ENCODE results near the gene CFDP1. TPM values are rescaled to one million over a fixed set of nuclear protein-coding genes. Genes with fewer than 3 reads are reported as not detected.

CFDP1 gene
- total and polyA plus RNA-seq, 2 of the 13 experiments (the other 11 are each of a cell fraction or from before 2014, with no cell fraction given) = 78.6 to 153 TPM

- no peak for TF ChIP-seq NFE2L1 (CRISPR knock-in tag; IDR thresholded peaks at IDR 0.05; ENCODE audit: borderline replicate concordance)
- peak; percentile 94 for TF ChIP-seq ZNF619 (CRISPR knock-in tag; IDR thresholded peaks at IDR 0.05)
- TF ChIP-seq, protein P1, sequence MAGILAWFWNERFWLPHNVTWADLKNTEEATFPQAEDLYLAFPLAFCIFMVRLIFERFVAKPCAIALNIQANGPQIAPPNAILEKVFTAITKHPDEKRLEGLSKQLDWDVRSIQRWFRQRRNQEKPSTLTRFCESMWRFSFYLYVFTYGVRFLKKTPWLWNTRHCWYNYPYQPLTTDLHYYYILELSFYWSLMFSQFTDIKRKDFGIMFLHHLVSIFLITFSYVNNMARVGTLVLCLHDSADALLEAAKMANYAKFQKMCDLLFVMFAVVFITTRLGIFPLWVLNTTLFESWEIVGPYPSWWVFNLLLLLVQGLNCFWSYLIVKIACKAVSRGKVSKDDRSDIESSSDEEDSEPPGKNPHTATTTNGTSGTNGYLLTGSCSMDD (CRISPR knock-in tag; IDR thresholded peaks at IDR 0.05) = no peak
- peak; percentile 94; the same call in 1 of the 2 replicates for TF ChIP-seq ZMAT3 (CRISPR knock-in tag; conservative IDR thresholded peaks at IDR 0.05)
- TF ChIP-seq PAX8 (CRISPR knock-in tag; IDR thresholded peaks at IDR 0.05; ENCODE audit: borderline replicate concordance) = no peak
- peak; percentile 80; the same call in 1 of the 2 replicates for TF ChIP-seq ZNF724P (CRISPR knock-in tag; IDR thresholded peaks at IDR 0.05; ENCODE audit: borderline replicate concordance)
- TF ChIP-seq SNAI1 (CRISPR knock-in tag; IDR thresholded peaks at IDR 0.05; ENCODE audit: borderline replicate concordance) = peak; percentile 96; the same call in 1 of the 2 replicates
- TF ChIP-seq HNRNPK (IDR thresholded peaks at IDR 0.05; ENCODE audit: low read depth, low read length, poor library complexity, severe bottlenecking) = peak; percentile 69
- peak; percentile 88 for TF ChIP-seq YEATS4 (CRISPR knock-in tag; IDR thresholded peaks at IDR 0.05; ENCODE audit: borderline replicate concordance)
- TF ChIP-seq STAG1 (CRISPR knock-in tag; IDR thresholded peaks at IDR 0.05) = peak; percentile 9; the same call in 1 of the 2 replicates
- no peak for TF ChIP-seq TEAD2 (CRISPR knock-in tag; IDR thresholded peaks at IDR 0.05)
- peak; percentile 51; the same call in 1 of the 2 replicates for TF ChIP-seq FOXO1 (CRISPR knock-in tag; IDR thresholded peaks at IDR 0.05)
- TF ChIP-seq ZNF761 (CRISPR knock-in tag; conservative IDR thresholded peaks at IDR 0.05) = peak; percentile 85
- peak; percentile 99 for TF ChIP-seq HDAC1 (CRISPR knock-in tag; IDR thresholded peaks at IDR 0.05)
- TF ChIP-seq, protein P2, sequence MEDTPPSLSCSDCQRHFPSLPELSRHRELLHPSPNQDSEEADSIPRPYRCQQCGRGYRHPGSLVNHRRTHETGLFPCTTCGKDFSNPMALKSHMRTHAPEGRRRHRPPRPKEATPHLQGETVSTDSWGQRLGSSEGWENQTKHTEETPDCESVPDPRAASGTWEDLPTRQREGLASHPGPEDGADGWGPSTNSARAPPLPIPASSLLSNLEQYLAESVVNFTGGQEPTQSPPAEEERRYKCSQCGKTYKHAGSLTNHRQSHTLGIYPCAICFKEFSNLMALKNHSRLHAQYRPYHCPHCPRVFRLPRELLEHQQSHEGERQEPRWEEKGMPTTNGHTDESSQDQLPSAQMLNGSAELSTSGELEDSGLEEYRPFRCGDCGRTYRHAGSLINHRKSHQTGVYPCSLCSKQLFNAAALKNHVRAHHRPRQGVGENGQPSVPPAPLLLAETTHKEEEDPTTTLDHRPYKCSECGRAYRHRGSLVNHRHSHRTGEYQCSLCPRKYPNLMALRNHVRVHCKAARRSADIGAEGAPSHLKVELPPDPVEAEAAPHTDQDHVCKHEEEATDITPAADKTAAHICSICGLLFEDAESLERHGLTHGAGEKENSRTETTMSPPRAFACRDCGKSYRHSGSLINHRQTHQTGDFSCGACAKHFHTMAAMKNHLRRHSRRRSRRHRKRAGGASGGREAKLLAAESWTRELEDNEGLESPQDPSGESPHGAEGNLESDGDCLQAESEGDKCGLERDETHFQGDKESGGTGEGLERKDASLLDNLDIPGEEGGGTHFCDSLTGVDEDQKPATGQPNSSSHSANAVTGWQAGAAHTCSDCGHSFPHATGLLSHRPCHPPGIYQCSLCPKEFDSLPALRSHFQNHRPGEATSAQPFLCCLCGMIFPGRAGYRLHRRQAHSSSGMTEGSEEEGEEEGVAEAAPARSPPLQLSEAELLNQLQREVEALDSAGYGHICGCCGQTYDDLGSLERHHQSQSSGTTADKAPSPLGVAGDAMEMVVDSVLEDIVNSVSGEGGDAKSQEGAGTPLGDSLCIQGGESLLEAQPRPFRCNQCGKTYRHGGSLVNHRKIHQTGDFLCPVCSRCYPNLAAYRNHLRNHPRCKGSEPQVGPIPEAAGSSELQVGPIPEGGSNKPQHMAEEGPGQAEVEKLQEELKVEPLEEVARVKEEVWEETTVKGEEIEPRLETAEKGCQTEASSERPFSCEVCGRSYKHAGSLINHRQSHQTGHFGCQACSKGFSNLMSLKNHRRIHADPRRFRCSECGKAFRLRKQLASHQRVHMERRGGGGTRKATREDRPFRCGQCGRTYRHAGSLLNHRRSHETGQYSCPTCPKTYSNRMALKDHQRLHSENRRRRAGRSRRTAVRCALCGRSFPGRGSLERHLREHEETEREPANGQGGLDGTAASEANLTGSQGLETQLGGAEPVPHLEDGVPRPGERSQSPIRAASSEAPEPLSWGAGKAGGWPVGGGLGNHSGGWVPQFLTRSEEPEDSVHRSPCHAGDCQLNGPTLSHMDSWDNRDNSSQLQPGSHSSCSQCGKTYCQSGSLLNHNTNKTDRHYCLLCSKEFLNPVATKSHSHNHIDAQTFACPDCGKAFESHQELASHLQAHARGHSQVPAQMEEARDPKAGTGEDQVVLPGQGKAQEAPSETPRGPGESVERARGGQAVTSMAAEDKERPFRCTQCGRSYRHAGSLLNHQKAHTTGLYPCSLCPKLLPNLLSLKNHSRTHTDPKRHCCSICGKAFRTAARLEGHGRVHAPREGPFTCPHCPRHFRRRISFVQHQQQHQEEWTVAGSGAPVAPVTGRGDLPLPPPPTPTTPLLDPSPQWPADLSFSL (CRISPR knock-in tag; IDR thresholded peaks at IDR 0.05) = no peak
- TF ChIP-seq, protein P3, sequence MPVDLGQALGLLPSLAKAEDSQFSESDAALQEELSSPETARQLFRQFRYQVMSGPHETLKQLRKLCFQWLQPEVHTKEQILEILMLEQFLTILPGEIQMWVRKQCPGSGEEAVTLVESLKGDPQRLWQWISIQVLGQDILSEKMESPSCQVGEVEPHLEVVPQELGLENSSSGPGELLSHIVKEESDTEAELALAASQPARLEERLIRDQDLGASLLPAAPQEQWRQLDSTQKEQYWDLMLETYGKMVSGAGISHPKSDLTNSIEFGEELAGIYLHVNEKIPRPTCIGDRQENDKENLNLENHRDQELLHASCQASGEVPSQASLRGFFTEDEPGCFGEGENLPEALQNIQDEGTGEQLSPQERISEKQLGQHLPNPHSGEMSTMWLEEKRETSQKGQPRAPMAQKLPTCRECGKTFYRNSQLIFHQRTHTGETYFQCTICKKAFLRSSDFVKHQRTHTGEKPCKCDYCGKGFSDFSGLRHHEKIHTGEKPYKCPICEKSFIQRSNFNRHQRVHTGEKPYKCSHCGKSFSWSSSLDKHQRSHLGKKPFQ (CRISPR knock-in tag; IDR thresholded peaks at IDR 0.05; ENCODE audit: insufficient replicate concordance) = peak; percentile 46
- peak; percentile 91 for TF ChIP-seq HOXA3 (CRISPR knock-in tag; IDR thresholded peaks at IDR 0.05)
- TF ChIP-seq GFI1 (CRISPR knock-in tag; IDR thresholded peaks at IDR 0.05; ENCODE audit: borderline replicate concordance) = peak; percentile 96
Measured at GRCh38 chr16:75244844-75245758, 188.2 kb downstream of the CFDP1 start (continued).

Measured in HepG2 (cell line).